ENCODE measurements around the gene NARS2.
A peak's percentile ranks its signal among the peaks of the same experiment; 100 is the strongest.

NARS2 gene

DNA sequence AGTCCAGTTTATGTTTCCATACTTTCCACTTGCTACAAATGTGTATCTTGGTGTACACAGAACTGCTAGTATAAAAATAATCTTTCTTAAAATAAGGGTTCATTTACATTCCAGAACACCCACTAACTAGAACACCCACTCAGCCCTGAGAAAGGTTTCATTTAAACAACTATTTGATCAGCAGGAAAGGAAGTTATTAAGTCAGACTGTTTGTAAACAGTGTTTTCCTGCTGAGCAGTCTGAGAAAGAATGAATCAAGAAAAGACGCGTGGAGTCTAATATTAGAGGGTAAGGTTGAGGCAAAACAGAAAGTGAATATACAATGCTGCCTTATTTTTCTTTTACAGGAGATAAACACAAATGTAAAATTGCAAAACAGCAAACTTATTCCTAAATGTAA is 32.7 kb downstream of the NARS2 start:
- H3K4me3 ChIP-seq (ENCODE audit: control insufficient read depth, low read depth, low read length) = no peak overlapping the region
- TF ChIP-seq, protein P1, sequence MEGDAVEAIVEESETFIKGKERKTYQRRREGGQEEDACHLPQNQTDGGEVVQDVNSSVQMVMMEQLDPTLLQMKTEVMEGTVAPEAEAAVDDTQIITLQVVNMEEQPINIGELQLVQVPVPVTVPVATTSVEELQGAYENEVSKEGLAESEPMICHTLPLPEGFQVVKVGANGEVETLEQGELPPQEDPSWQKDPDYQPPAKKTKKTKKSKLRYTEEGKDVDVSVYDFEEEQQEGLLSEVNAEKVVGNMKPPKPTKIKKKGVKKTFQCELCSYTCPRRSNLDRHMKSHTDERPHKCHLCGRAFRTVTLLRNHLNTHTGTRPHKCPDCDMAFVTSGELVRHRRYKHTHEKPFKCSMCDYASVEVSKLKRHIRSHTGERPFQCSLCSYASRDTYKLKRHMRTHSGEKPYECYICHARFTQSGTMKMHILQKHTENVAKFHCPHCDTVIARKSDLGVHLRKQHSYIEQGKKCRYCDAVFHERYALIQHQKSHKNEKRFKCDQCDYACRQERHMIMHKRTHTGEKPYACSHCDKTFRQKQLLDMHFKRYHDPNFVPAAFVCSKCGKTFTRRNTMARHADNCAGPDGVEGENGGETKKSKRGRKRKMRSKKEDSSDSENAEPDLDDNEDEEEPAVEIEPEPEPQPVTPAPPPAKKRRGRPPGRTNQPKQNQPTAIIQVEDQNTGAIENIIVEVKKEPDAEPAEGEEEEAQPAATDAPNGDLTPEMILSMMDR (conservative IDR thresholded peaks at IDR 0.05; ENCODE audit: control insufficient read depth, insufficient read depth, low read depth, low read length) = no peak
- DNase-seq (ENCODE audit: low read depth) = no peak

DNA sequence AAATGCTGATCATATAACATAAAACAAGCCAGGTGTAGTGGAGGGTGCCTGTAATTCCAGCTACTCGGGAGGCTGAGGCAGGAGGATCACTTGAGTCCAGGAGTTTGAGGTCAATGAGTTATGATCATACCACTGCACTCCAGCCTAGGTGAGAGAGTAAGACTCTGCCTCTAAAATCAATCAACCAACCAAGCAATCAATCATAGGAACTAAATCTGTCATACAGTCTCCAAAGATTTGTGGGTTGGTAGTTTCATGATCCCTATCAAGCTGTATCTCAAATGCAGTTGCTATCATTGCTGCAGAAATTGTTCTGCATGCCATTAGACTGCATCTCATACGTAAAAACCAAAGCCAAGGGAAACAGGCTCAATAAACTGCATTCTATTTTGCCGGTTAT is 33.1 kb downstream of the NARS2 start:
- H3K4me3 ChIP-seq (ENCODE audit: control insufficient read depth, low read depth, low read length) = no peak overlapping the region
- TF ChIP-seq, protein P1 (conservative IDR thresholded peaks at IDR 0.05; ENCODE audit: control insufficient read depth, insufficient read depth, low read depth, low read length) = no peak
- no peak for DNase-seq (ENCODE audit: low read depth)

DNA sequence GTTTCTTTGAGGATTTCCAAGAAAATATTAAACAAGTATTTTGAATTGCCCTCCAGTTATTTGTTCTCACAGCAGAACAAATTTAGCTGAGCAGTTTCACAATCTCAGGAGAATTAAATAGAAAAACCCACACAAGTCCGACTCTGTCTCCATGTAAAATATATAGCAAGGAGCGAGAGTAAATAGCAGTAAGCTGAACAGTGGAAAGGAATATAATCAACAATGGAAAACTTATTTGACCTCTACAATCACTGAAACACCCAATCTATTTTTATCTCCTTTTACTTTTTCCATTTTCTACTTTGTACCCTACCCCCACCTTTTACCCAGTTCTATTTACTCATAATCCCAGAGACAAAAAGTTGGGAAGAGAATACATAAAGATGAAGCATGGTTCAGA is 34.4 kb downstream of the NARS2 start:
- TF ChIP-seq, protein P1 (conservative IDR thresholded peaks at IDR 0.05; ENCODE audit: control insufficient read depth, insufficient read depth, low read depth, low read length) = no peak
- DNase-seq (ENCODE audit: low read depth) = no peak
- no peak overlapping the region for H3K4me3 ChIP-seq (ENCODE audit: control insufficient read depth, low read depth, low read length)

DNA sequence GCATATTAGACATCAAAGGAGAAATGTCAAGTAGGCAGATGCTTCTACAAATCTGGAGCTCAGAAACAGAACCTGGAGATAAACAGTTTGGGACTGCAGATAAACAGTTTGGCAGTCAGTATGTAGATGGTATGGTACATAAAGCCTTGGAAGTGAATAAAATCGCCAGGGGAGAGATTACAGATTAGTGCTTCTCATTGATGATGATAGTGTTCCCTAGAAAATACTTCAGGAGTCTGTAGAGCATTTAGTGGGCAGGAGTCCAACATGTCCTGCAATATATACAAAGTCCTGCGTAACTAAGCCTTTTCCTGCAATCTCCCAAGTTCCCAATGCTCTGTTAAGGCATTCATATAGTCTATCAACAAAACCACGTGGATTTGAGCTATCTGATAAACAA is 35.2 kb downstream of the NARS2 start:
- TF ChIP-seq, protein P1 (conservative IDR thresholded peaks at IDR 0.05; ENCODE audit: control insufficient read depth, insufficient read depth, low read depth, low read length) = no peak
- H3K4me3 ChIP-seq (ENCODE audit: control insufficient read depth, low read depth, low read length) = no peak overlapping the region
- DNase-seq (ENCODE audit: low read depth) = no peak

DNA sequence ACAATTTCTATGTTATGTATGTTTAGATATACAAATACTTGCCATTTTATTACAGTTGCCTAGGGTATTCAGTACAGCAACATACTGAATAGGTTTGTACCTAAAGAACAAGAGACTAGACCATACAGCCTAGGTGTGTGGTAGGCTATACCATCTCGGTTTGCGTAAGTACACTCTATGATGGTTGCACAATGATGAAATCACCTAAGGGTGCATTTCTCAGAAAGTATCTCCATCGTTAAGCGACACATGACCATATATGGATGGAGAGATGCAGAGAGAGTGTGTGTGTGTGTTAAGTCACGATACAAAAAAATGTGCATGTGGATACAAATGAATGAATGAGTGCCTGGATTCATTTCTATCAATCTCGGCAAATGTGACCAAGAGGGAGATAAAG is 37.7 kb downstream of the NARS2 start:
- DNase-seq (ENCODE audit: low read depth) = no peak
- no peak overlapping the region for H3K4me3 ChIP-seq (ENCODE audit: control insufficient read depth, low read depth, low read length)
- TF ChIP-seq, protein P1 (conservative IDR thresholded peaks at IDR 0.05; ENCODE audit: control insufficient read depth, insufficient read depth, low read depth, low read length) = no peak

DNA sequence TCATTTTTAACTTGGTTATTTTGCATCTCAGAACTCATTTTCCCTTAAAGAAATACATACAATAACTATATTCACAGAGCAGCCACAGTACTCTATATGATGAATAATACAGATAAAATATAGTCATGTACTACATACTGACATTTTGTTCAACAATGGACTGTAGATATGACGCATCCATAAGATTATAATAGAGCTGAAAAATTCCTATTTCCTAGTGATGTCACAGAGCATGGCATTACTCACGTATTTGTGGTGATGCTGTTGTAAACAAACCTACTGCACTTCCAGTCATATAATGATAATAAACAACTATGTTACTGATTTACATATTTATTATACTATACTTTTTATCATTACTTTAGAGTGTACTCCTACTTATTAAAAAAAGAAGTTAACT is 38.7 kb downstream of the NARS2 start:
- peak; percentile 20 for DNase-seq (ENCODE audit: low read depth)
- TF ChIP-seq, protein P1 (conservative IDR thresholded peaks at IDR 0.05; ENCODE audit: control insufficient read depth, insufficient read depth, low read depth, low read length) = no peak
- H3K4me3 ChIP-seq (ENCODE audit: control insufficient read depth, low read depth, low read length) = no peak overlapping the region

DNA sequence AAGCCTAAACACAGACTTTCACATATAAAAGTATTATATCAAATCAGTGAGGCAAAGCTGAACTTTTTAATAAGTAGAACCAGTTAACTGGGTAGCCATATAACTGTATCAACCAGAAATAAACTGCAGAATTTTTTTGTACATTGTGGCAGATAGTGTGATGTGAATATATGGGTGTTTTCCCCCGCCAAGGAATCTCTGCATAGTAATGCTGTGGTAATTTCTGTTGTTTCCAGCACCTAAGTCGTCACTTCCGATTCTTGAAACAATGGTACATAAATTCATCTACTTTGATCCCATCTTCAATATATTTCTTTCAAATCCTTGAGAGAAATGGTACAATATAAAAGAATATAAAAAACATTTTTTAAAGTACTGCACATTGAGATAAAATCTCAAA is 39.6 kb downstream of the NARS2 start:
- DNase-seq (ENCODE audit: low read depth) = no peak
- TF ChIP-seq, protein P1 (conservative IDR thresholded peaks at IDR 0.05; ENCODE audit: control insufficient read depth, insufficient read depth, low read depth, low read length) = no peak
- H3K4me3 ChIP-seq (ENCODE audit: control insufficient read depth, low read depth, low read length) = no peak overlapping the region

Data from fibroblast of mammary gland (primary cell).